ENCODE measurements around the gene S100A3. TPM values are rescaled to one million over a fixed set of nuclear protein-coding genes. Genes with fewer than 3 reads are reported as not detected.

The S100A3 gene
- total and polyA plus RNA-seq, 12 donors: 0.28 to 3.8 (median 1.9) TPM; not detected in 5

GRCh38 chr1:153539395-153540093 lies 9.5 kb downstream of the S100A3 start:
- H3K27me3 ChIP-seq: no peaks in the 10 kb centered on the region
- no peaks in the 10 kb centered on the region for H3K36me3 ChIP-seq (replicated peaks in 1 of 2)
- WGBS, 4 donors: 87 to 92% (median 88%) methylated on average over 3 to 4 of the region's 4 CpGs
- no peak overlapping the region for H3K27ac ChIP-seq
- H3K9me3 ChIP-seq (replicated peaks in 1 of 3): no peaks in the 10 kb centered on the region
- DNase-seq: no peak
- peaks cover 27 to 35% of the 10 kb centered on the region in 2 donors for H3K4me1 ChIP-seq (replicated peaks in 1 of 2)
- H3K4me3 ChIP-seq: no peak overlapping the region
- no peak for TF ChIP-seq POLR2A (IDR thresholded peaks at IDR 0.05)
- TF ChIP-seq CTCF (IDR thresholded peaks at IDR 0.05): no peak
- intact Hi-C loops (cut with DNase I): no loop called here

GRCh38 chr1:153538315-153538821 lies 10.7 kb downstream of the S100A3 start:
- no peak for DNase-seq
- TF ChIP-seq POLR2A (IDR thresholded peaks at IDR 0.05) (no peak), CTCF (IDR thresholded peaks at IDR 0.05) (no peak)
- H3K4me3 ChIP-seq: no peak overlapping the region
- intact Hi-C loops (cut with DNase I): no loop called here
- H3K9me3 ChIP-seq (replicated peaks in 1 of 3): no peaks in the 10 kb centered on the region
- H3K36me3 ChIP-seq (replicated peaks in 1 of 2): no peaks in the 10 kb centered on the region
- H3K4me1 ChIP-seq (replicated peaks in 1 of 2): peaks cover 27 to 35% of the 10 kb centered on the region in 2 donors
- H3K27ac ChIP-seq: no peak overlapping the region
- 81 to 89% (median 85%) methylated on average over 6 of the region's 6 CpGs for WGBS, 4 donors
- H3K27me3 ChIP-seq: no peaks in the 10 kb centered on the region

- H3K27me3 ChIP-seq: no peaks in the 10 kb centered on the region
- no peaks in the 10 kb centered on the region for H3K36me3 ChIP-seq (replicated peaks in 1 of 2)
- H3K9me3 ChIP-seq (replicated peaks in 1 of 3): no peaks in the 10 kb centered on the region
- no peak overlapping the region for H3K4me3 ChIP-seq
- H3K27ac ChIP-seq: no peak overlapping the region
- TF ChIP-seq CTCF (IDR thresholded peaks at IDR 0.05): no peak
- TF ChIP-seq POLR2A (IDR thresholded peaks at IDR 0.05): no peak
- peaks cover 23 to 37% of the 10 kb centered on the region in 2 donors for H3K4me1 ChIP-seq (replicated peaks in 1 of 2)
- DNase-seq: no peak
- 98 to 99% (median 98%) methylated on average over 5 to 6 of the region's 6 CpGs for WGBS, 4 donors
- intact Hi-C loops (cut with DNase I): no loop called here
These were observed 11.7 kb downstream of the S100A3 start for GRCh38 chr1:153537376-153537730.

GRCh38 chr1:153536671-153537375 lies 12.2 kb downstream of the S100A3 start:
- Histone ChIP-seq H3K4me1 (replicated peaks in 1 of 2) (peaks cover 22 to 35% of the 10 kb centered on the region in 2 donors), H3K4me3 (peak overlapping the region in 2 of 4 donors; percentile 18 to 65), H3K36me3 (replicated peaks in 1 of 2) (no peaks in the 10 kb centered on the region), H3K27me3 (no peaks in the 10 kb centered on the region), H3K9me3 (replicated peaks in 1 of 3) (no peaks in the 10 kb centered on the region), H3K27ac (peak overlapping the region in 4 of 5 donors; percentile 83 to 94 (median 90))
- intact Hi-C loops (cut with DNase I): no loop called here
- TF ChIP-seq CTCF (IDR thresholded peaks at IDR 0.05): no peak
- no peak for TF ChIP-seq POLR2A (IDR thresholded peaks at IDR 0.05)
- no peak for DNase-seq
- WGBS, 4 donors: 84 to 92% (median 86%) methylated on average over 8 to 9 of the region's 9 CpGs
